Activated CD4-positive, alpha-beta T cell treated with anti-CD3 and anti-CD28 coated beads, Interleukin-2, Interleukin-4, amounts not matched to agents 100 ng/mL and 50 ng/mL, durations not matched to agents 16 hours and 8 hours (primary cell): Measurements from ENCODE around the gene ARHGEF11.
A peak's percentile ranks its signal among the peaks of the same experiment; 100 is the strongest.

Source experiments
- DNase-seq: peaks from one replicate; pipeline ENCODE4 v3.0.0-alpha.2; 2020; ENCODE audit warnings: low spot score

The ARHGEF11 gene

DNA sequence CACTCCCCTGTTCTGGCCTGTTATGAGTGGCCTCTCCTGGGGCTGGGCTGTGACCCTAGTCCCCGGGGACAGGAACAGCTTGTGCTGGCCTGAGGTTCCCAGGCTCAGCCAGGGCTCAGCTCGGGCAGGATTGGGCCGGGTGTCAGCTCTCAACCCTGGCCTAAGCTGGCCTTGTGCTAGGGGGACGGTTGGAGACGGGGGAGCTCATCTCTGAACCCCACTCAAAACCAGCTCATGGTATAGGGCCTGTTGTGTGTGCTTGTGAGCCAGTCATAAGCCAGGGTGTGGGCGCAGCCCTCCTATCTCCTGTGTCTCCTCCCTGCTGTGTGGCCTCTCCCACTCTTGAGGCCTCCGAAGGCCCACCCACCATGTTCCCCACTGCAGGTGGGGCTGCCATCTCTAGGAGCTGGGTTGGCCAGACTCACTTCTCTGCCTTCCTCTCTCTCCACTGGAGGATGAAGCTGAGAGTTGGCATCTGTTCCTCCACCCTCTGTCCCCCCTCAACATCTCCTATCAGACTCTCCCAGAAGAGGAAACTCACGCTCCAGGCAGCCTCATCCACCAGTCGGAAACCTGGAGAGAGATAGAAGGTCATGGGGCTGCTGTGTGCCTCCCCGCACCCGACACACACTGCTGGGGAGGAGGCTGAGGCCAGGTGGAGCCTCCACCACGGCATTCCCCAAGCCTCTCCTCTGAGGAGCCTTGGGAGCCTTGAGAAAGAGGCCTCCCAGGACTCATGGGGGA, 150.7 kb downstream of the ARHGEF11 start:
- DNase-seq = no peak

DNA sequence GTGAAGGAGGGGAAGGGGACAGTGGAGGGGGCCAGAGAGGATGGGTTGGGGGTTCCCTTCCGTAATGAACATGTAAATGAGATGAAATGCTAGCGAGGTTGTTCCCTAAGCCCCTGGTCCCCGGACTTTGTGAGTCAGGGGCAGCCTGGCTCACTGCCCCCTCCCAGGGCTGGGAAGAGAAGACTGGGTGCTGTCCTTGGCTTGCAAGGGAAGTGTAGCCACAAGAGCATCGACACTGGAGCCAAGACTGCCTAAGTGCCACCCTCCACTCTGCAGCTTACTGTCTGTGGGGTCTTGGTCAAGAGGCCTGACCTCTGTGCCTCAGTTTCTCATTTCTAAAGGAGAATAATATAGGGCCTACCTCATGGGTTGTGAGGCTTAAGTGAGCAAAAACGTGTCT, 151.5 kb downstream of the ARHGEF11 start:
- no peak for DNase-seq

DNA sequence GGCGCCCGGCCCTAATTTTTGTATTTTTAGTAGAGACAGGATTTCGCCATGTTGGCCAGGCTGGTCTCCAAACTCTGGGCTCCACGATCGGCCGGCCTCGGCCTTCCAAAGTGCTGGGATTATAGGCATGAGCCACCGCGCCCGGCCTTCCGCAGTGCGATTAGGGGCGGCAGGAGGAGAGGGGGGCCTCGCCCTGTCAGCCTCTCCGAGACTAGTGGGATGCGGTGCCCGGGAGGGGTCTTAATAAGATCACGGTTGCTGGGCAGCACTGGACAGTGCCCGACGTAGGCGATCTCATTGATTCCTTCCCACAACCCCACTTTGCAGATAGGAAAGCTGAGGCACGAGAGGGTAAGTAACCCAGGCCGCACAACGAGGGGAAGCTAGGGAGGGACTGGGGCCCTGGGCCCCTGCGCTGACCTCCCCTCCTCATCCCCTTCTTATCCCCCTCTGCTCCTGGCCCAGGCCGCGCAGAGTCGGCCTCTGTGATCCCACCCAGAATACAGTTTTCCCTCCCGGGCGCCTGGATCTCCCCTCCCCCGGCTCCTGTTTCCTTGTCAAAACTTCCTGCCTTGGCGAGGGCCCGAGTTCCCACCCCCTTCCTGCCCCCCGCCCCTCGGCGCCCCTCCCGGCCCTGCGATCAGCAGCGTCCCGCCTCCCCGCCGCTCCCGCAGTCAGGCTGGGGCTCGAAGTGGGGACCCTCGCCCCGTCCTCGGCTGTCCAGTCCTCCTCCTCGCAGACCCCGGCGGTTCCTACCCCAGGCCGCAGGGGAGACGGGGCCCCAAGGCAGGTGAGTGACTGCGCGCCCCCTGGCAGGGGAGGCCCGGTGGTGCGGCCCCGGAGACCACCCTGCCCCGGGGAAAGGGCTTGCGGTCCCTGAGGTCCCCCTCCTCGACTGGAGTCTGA, 152.2 kb downstream of the ARHGEF11 start, which contains the start of gene PEAR1:
Gene PEAR1 (plus strand): TSS at position 671 of the 906 bp plus-strand sequence. CDS start 10,209 bp downstream, outside the sequence.
- DNase-seq = no peak

- peak; percentile 87 for DNase-seq
Measured at GRCh38 chr1:156892190-156893047, 153.1 kb downstream of the ARHGEF11 start.

GRCh38 chr1:156889802-156890580, 155.6 kb downstream of the ARHGEF11 start:
- peak; percentile 59 for DNase-seq

DNA sequence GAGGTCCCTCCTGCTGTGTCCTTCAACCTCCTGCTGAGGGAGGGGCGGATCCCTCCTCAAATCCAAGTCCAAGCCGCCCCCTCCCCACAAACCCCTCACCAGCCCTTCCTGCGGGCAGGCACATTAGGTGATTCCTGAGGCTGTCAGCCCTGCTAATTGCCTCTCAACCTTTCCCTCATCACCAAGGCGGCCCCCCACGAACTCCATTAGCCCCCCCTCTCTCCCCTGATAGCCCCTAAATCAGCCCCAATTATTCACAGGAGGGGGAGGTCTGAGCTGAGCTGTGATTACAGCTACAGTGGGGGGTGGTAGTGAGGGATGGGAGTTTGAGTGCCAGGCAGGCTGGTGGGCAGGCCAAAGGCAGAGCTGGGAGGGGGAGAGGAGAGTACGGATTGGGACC, 157.8 kb downstream of the ARHGEF11 start:
- no peak for DNase-seq

DNA sequence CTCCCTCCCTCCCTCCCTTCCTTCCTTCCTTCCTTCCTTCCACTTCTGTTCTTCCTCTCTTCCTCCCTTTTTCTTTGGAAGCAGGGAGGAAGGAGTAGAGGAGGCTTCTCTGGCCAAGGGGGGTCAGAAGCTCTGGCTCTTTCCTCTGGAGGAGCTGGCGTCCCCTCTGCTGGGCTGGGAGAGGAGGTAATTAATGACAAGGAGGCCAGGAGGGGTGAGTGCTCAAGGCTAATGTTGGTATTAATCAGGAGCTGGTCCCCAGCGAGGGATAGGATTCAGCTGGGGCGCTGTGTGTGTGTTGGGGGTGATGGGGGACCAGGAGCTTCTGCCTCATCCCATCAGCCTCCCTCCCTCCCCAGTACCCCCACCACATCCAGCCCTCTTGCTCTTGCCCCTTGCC, 158.2 kb downstream of the ARHGEF11 start:
- no peak for DNase-seq

DNA sequence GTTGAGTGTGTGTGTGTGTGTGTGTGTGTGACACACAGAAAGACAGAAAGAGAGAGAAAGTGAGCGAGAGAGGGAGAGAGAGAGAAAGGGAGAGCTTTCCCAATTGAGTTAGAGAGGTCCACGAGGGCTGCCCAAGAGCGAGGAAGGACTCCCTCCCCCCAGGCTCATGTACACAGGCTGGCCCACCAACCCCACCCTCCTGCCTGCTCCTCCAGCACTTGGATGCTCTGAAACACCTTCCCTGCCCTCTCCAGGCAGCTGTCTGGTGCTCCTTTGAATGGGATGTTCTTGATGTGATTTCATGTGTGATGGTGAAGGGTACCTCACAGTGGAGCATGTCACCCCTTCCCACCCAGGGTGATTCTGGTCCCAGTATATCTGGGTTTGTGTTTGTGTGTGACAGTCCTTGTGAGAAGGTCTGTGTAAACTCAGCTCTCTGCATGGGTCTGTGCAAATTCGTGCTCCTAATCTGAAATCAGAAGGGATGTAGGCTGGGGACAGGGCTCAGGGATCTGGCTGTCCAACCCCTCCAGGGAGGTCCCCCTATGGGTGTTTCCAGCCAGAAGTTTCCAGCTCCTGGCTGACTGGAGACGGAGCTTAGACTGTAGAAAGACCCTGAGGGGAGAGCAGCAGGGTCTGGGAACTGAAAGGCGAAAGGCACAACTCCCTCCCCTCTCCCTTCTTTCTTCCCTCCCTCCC, 158.8 kb downstream of the ARHGEF11 start:
- no peak for DNase-seq

DNA sequence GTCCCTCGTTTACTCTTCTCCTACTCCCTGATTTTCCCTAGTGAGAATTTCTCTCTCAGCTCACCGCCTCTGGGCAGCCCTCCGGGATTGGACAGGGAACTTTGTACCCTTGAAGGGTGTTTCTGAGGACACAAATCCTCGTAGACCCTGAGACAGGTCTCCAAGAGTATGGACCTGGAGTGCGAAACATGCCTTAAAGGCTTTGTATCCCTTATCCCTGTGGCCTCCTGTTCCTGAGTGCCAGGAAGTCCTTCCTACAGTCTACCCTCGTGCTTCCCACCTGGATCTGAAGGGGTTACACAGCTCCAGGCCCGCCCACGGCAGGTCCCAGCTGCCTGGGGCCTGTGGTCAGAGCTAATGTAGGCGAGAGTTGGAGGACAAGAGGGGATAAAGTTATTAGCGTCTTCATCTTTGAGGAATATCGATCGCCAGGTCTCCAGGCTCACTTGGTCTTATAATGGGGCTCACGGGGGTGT, 159.6 kb downstream of the ARHGEF11 start:
- no peak for DNase-seq

DNA sequence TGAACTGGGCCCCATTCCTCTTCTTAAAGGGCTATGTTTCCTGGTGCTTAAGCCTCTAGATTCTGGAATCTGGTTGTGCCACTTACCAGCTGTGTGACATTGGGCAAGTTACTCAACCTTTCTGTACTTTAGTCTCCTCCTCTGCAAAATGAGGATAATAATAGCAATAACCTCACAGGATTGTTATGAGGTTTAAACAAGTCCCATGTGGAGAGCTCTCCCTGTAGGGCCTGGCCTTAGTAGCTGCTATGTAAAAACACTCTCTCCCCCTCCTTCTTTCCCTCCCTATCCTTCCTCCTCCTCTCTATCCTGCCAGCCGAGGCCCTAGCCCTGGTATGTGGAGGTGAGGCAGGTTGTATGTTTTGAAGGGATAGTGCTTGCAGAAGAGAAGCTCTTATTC, 160.2 kb downstream of the ARHGEF11 start:
- no peak for DNase-seq
